Heart left ventricle (tissue), 16 donors: Measurements from ENCODE around the gene PCYOX1L. TPM values are rescaled to one million over a fixed set of nuclear protein-coding genes. Genes with fewer than 3 reads are reported as not detected.

ENCODE experiments used
- ATAC-seq, 4 donors: fragments of 200-7000 bp; cut with Tn5 transposase; one replicate each; pipeline ENCODE4 v1.9.1; 2020 to 2022; ENCODE audit warnings: moderate library complexity in 4 of 4, mild to moderate bottlenecking in 3 of 4, moderate number of reproducible peaks in 1 of 4
- DNase-seq, 5 donors: peaks; one replicate each; pipeline ENCODE4 v3.0.0-alpha.2; 2020
- H3K27ac ChIP-seq, 12 donors: fragments of 200-600 bp; sonication (generic) in 4 of 12; one replicate each; pipeline versions ENCODE4 v1.5.0 to v1.8.0; 2016 to 2022; ENCODE audit warnings: mild to moderate bottlenecking in 2 of 12
- H3K27me3 ChIP-seq, 9 donors: fragments of 200-600 bp; sonication (generic) in 2 of 9; one replicate each; pipeline versions ENCODE4 v1.5.1 to v1.8.0; 2016 to 2022; ENCODE audit warnings: mild to moderate bottlenecking in 3 of 9
- H3K36me3 ChIP-seq, 9 donors: fragments of 200-600 bp; sonication (generic) in 2 of 9; one replicate each; pipeline versions ENCODE4 v1.5.0 to v1.8.0; 2018 to 2022; ENCODE audit warnings: mild to moderate bottlenecking in 2 of 9
- H3K4me1 ChIP-seq, 12 donors: fragments of 200-600 bp; sonication (generic) in 4 of 12; one replicate each; pipeline versions ENCODE4 v1.5.0 to v1.8.0; 2016 to 2022; ENCODE audit warnings: mild to moderate bottlenecking in 3 of 12
- H3K4me3 ChIP-seq, 12 donors: fragments of 200-600 bp; sonication (generic) in 4 of 12; one replicate each; pipeline versions ENCODE4 v1.5.0 to v1.8.0; 2017 to 2022; ENCODE audit warnings: mild to moderate bottlenecking in 9 of 12, moderate library complexity in 4 of 12
- H3K9me3 ChIP-seq, 12 donors: fragments of 200-600 bp; sonication (generic) in 4 of 12; one replicate each; pipeline versions ENCODE4 v1.5.0 to v1.8.0; 2016 to 2022; ENCODE audit warnings: mild to moderate bottlenecking in 1 of 12
- CTCF ChIP-seq, 12 donors: fragments of 200-600 bp; sonication (generic) in 4 of 12; IDR thresholded peaks; one replicate each; pipeline versions ENCODE4 v1.5.0 to v1.8.0; 2018 to 2022; ENCODE audit warnings: antibody characterized with exemption in 12 of 12, mild to moderate bottlenecking in 5 of 12
- POLR2A ChIP-seq, 2 donors: fragments of 450-650 bp; IDR thresholded peaks; one replicate each; pipeline ENCODE4 v1.6.1; 2017; ENCODE audit warnings: antibody characterized with exemption in 2 of 2, mild to moderate bottlenecking in 2 of 2, moderate library complexity in 2 of 2
- WGBS, 4 donors: extraction: QIAGEN DNeasy Blood & Tissue Kit in 2 of 4; methylation state at CpG; one replicate each; pipeline versions ENCODE4 v1.1.5 to v1.1.7; 2013 to 2018; 5-methylcytosine and 5-hydroxymethylcytosine counted together
- intact Hi-C, 10 donors: fragments of 100-400 bp; cut with DNase I; formaldehyde crosslinking; loops; one replicate each; pipeline versions ENCODE4 v1.11.1 to v1.14.2; 2022
- polyA plus RNA-seq, 2 donors: library from polyadenylated mRNA; stranded (reverse); fragments of 200-250 nt; gene quantifications; one replicate each; pipeline ENCODE4 v1.2.3, GENCODE V29; 2013
- total RNA-seq, 9 donors: library from RNA; depleted of rRNA in 2 of 9; stranded (reverse); fragments of >200 nt in 2 of 9; fragmentation: NEBNext Ultra II Directional in 3 of 9; extraction: Animal tissue kit (Norgen Biotek cat#: 25700) in 3 of 9; gene quantifications; one replicate each; pipeline versions ENCODE4 v1.1.0 to v1.2.4, GENCODE V29; 2016 to 2023
- donor health status: ischemic (EF 13 %, LVEDD 7.1; RV severe dilation, severe dysfunction).
- donor health status: healthy with polysubstance abuse.
- donor health status: DM: no; HTN: yes; CAD: no.
- donor health status: DM: no; HTN: no; CAD: no.
- donor health status: ischemic (EF 25% LVEDD 6.9; RV normal size, moderate dysfunction).
- donor health status: ischemic (EF 25% LVEDD 5.7; RV mildly dilated, moderate dysfunction).
- donor health status: healthy.
- donor health status: DM: yes; HTN: yes; CAD: no.
- donor health status: ischemic (EF 35%, LVEDD 5.7; RV mildly dilated, moderate dysfunction).
- donor health status: nonischemic (EF 11% LVEDD 7.7; RV severe dilation, severe dysfunction).
- donor health status: DM: yes; HTN: yes; CAD: no.
- donor health status: PGD.
- donor health status: ischemic (EF 29% LVEDD 5.4; RV normal size, mild dysfunction).
- donor health status: nonischemic (EF 23%, LVEDD 6.1; RV moderate dilation, normal function).

Gene PCYOX1L
- total and polyA plus RNA-seq, 11 donors = 2.3 to 6.8 (median 3.7) TPM

GRCh38 chr5:149375434-149375833 is 17.6 kb downstream of the PCYOX1L start:
- Histone ChIP-seq H3K4me3 (no peak overlapping the region), H3K27me3 (no peaks in the 10 kb centered on the region), H3K9me3 (no peaks in the 10 kb centered on the region), H3K4me1 (peaks cover 0 to 20% (median 7%) of the 10 kb centered on the region in 12 donors), H3K27ac (no peak overlapping the region), H3K36me3 (no peaks in the 10 kb centered on the region)
- ATAC-seq (no peak), DNase-seq (no peak)
- 92 to 95% (median 95%) methylated on average over 6 of the region's 6 CpGs for WGBS, 4 donors
- intact Hi-C loops = loop anchor here in 1 of 10 donors (10.0 kb wide), 1 partner anchor 241 kb away; no protein-coding TSS in a partner anchor
- TF ChIP-seq CTCF (IDR thresholded peaks at IDR 0.05) (no peak), POLR2A (IDR thresholded peaks at IDR 0.05) (no peak)

DNA sequence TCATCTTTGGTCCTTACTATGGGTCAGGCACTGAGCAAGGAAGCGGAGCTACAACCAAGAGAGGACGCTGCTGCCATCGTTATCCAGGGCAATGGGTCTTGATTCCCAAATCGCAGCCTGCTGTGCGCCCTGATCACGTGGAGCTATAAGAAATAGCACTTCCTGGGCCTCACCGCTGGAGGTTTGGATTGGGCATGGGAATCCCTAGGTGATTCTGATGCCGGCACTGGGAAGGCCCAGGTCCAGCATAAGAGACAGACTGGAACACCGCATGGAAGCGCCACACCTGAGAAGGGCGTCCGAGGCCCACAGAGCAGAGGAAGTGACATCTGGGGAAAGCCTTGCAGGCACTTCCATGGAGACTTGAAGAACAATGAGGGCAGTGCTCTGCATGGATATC is 18.3 kb downstream of the PCYOX1L start:
- Histone ChIP-seq H3K27ac (no peak overlapping the region), H3K4me3 (no peak overlapping the region), H3K36me3 (no peaks in the 10 kb centered on the region), H3K27me3 (no peaks in the 10 kb centered on the region), H3K9me3 (no peaks in the 10 kb centered on the region), H3K4me1 (peaks cover 0 to 20% (median 2%) of the 10 kb centered on the region in 12 donors)
- no peak for TF ChIP-seq CTCF (IDR thresholded peaks at IDR 0.05)
- TF ChIP-seq POLR2A (IDR thresholded peaks at IDR 0.05) = no peak
- WGBS, 4 donors = 93 to 95% (median 94%) methylated on average over 12 of the region's 12 CpGs
- intact Hi-C loops = loop anchor here in 1 of 10 donors (10.0 kb wide), 1 partner anchor 241 kb away; no protein-coding TSS in a partner anchor
- ATAC-seq (no peak), DNase-seq (no peak)

DNA sequence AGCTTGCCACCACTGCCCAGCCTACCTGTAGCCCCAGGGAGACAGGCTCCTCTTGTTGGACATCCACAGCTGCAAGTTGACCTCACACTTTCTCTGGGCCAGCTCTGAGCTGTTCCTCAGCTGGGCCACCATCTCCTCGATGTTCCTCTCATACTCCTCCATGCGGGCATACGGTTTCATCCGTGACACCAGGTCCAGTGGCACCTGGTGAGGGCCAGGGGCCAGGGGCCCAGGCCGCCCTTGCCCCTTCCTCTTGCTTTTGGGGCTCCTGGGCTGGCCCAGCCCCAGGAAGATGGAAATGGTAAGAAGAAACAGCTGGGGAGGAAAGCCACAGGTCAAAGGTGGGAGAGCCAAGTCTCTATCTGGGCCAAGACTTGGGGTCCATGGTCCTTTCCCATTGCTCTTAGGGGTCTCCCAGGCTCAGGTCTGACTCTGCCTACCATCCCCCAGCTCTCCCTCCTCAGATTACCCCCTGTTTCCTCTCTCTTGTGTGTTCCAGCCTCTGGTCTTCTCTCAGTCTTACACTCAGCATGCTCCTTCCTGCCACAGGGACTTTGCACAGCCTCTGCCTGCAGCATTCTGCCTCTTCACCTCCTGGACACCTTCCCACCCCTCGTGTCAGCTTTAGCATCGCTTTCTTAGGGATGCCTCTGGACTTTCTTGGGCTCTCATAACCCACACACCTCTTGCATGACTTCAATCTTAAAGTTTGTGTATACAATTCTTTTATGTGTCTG is 19.0 kb downstream of the PCYOX1L start:
- H3K27ac ChIP-seq = no peak overlapping the region
- intact Hi-C loops = loop anchor here in 1 of 10 donors (10.0 kb wide), 1 partner anchor 242 kb away; no protein-coding TSS in a partner anchor
- H3K4me1 ChIP-seq = peaks cover 0 to 21% (median 4%) of the 10 kb centered on the region in 12 donors
- H3K4me3 ChIP-seq = no peak overlapping the region
- no peaks in the 10 kb centered on the region for H3K27me3 ChIP-seq
- DNase-seq (no peak), ATAC-seq (no peak)
- H3K9me3 ChIP-seq = no peaks in the 10 kb centered on the region
- 88 to 95% (median 94%) methylated on average over 7 of the region's 7 CpGs for WGBS, 4 donors
- no peaks in the 10 kb centered on the region for H3K36me3 ChIP-seq
- TF ChIP-seq POLR2A (IDR thresholded peaks at IDR 0.05) = no peak
- no peak for TF ChIP-seq CTCF (IDR thresholded peaks at IDR 0.05)

DNA sequence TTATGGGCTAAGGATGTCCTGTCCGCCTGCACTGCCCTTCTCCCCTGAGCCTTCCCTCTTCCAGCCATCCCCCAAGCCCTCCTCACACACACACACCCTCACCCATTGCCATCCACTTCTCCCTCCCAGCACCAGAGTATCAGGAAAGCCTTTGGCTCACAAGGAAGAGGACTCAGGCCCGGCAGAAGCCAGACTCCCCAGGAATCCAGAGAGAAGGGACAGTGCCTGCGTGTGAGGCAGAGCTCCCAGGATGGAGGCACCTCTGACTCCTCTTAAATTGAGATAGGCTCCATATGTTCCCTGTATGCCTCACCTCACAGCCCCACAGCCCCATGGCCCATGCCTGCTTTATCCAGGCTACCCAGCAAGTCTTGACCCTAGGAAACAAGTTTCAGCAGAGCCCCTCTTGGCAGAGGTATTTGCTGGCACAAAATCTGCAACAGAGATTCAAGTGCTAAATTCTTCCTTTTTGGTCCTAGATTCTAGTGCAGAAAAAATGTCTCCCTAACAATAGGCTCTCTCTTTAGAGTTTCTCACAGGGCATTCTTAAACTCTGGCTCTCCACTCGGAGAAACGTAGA is 20.5 kb downstream of the PCYOX1L start:
- DNase-seq = no peak
- Histone ChIP-seq H3K4me3 (no peak overlapping the region), H3K27ac (peak overlapping the region in 3 of 12 donors; percentile 13 to 93 (median 38)), H3K27me3 (no peaks in the 10 kb centered on the region), H3K9me3 (no peaks in the 10 kb centered on the region), H3K36me3 (no peaks in the 10 kb centered on the region), H3K4me1 (peaks cover 5 to 35% (median 17%) of the 10 kb centered on the region in 12 donors)
- WGBS, 4 donors = 60 to 75% (median 63%) methylated on average over 5 of the region's 5 CpGs
- no peak for ATAC-seq
- TF ChIP-seq CTCF (IDR thresholded peaks at IDR 0.05) (no peak), POLR2A (IDR thresholded peaks at IDR 0.05) (no peak)
- intact Hi-C loops = loop anchor here in 1 of 10 donors (10.0 kb wide), 1 partner anchor 244 kb away; no protein-coding TSS in a partner anchor
